Measurements from ENCODE around the gene MMP24.

The MMP24 gene

DNA sequence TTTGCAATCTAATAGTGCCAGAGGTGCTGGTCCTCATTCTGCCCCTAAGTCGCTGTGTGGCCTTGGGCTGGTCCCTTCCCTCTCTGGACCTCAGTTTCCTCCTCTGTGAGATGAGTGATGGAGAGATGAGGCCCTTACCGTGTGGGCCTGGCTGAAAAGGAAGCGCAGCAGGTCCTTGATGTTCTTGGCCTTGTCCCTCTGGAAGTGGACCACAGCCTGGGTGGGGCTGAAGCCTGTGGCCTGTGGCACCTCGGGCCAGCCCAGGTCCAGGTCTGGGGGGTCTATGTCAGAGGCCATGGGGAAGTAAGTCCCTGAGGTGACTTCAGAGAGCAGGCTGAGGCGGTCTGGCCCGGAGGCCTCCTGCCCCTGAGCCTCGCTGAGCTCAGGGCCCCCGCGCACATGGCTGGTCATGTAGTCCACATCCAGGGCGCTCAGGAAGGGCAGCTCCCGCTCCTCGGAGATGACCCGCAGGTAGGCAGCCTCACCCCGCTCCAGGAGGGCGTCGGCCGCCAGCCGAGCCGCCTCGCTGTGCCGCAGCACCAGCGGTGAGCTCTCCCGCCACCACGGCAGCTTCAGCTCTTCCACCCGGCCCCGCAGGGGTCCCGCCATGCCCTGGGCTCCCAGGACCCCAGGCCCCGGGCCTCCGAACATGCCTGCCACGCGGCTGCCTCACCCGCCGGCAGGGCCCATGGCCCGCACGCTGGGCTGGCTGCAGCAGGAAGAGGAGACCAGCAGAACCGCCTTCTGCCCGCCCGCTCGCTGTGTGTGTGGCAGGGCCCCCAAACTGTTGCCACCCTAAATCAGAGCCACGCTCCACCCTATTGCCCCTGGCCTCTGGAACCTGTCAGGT, 65.4 kb downstream of the MMP24 start, which contains the start of gene FAM83C:
FAM83C (minus strand) TSS at position 772 of the 850 bp plus-strand sequence; CDS start at position 651, 121 bp downstream.
- TF ChIP-seq, protein P1, sequence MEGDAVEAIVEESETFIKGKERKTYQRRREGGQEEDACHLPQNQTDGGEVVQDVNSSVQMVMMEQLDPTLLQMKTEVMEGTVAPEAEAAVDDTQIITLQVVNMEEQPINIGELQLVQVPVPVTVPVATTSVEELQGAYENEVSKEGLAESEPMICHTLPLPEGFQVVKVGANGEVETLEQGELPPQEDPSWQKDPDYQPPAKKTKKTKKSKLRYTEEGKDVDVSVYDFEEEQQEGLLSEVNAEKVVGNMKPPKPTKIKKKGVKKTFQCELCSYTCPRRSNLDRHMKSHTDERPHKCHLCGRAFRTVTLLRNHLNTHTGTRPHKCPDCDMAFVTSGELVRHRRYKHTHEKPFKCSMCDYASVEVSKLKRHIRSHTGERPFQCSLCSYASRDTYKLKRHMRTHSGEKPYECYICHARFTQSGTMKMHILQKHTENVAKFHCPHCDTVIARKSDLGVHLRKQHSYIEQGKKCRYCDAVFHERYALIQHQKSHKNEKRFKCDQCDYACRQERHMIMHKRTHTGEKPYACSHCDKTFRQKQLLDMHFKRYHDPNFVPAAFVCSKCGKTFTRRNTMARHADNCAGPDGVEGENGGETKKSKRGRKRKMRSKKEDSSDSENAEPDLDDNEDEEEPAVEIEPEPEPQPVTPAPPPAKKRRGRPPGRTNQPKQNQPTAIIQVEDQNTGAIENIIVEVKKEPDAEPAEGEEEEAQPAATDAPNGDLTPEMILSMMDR (IDR thresholded peaks at IDR 0.05; ENCODE audit: low read length) = no peak
- TF ChIP-seq EZH2 (IDR thresholded peaks at IDR 0.05; ENCODE audit: borderline replicate concordance, low read length) = no peak
- Histone ChIP-seq H4K20me1 (ENCODE audit: insufficient read depth, low read length) (no peaks in the 10 kb centered on the region), H3K4me2 (ENCODE audit: low read length) (no peak within 1 kb of the TSS), H3K4me3 (ENCODE audit: low read depth, low read length, poor library complexity, severe bottlenecking) (no peak within 1 kb of the TSS), H3F3A (ENCODE audit: insufficient read depth, low read length) (no peaks in the 10 kb centered on the region), H3K79me2 (ENCODE audit: insufficient read depth, low read length) (no peaks in the 10 kb centered on the region), H3K27me3 (ENCODE audit: insufficient read depth, low read length) (peaks cover 4% of the 10 kb centered on the region), H3K9me2 (ENCODE audit: low read depth, low read length) (no peaks in the 10 kb centered on the region), H3K36me3 (ENCODE audit: insufficient read depth, low read length) (no peaks in the 10 kb centered on the region), H3K4me1 (ENCODE audit: insufficient read depth, low read length, severe bottlenecking) (no peaks in the 10 kb centered on the region), H3K27ac (ENCODE audit: low read depth, low read length, poor library complexity, severe bottlenecking) (no peak within 1 kb of the TSS), H2AFZ (ENCODE audit: low read length) (no peak within 1 kb of the TSS), H3K9me3 (ENCODE audit: low read length) (no peaks in the 10 kb centered on the region), H3K9ac (ENCODE audit: low read length) (no peak within 1 kb of the TSS)

DNA sequence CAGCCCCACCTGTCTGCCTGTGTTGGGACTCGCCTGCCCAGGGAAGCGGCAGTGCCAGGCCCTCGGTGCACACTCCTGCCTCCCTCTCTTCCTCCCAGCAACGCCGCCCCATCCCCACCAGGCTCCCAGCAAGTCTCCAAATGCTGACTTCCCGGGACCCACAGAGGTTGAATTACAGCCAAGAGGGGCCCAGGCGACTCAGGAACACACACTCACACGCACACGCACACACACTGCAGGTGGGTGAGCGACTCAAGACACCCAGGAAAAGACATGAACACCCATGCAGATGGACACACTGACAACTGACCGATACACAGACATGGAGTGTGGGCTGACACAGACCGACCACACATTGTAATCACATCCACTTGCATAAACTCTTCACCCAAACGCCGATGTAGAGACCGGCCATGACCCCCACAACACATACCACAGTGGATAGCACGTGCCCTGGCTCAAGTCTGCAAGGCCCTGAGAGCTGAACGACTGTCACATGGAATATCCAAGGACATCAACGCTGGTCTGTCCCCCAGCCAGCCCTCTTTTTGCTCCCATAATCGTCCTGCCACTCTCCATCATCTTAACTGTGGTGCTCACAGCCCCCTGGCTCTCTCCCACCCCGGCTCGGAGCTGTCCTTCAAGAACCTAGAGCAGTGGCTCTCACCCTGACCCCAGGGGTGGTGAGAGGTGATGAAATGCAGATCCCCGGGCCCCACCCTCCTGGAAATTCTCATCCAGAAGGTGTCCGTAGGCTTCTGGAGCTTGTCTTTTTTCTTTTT, 66.2 kb downstream of the MMP24 start:
- H3K9me2 ChIP-seq (ENCODE audit: low read depth, low read length) = no peaks in the 10 kb centered on the region
- H3K4me1 ChIP-seq (ENCODE audit: insufficient read depth, low read length, severe bottlenecking) = no peaks in the 10 kb centered on the region
- H3F3A ChIP-seq (ENCODE audit: insufficient read depth, low read length) = no peaks in the 10 kb centered on the region
- H3K4me2 ChIP-seq (ENCODE audit: low read length) = no peak overlapping the region
- no peaks in the 10 kb centered on the region for H3K79me2 ChIP-seq (ENCODE audit: insufficient read depth, low read length)
- no peak overlapping the region for H3K27ac ChIP-seq (ENCODE audit: low read depth, low read length, poor library complexity, severe bottlenecking)
- H2AFZ ChIP-seq (ENCODE audit: low read length) = no peak overlapping the region
- H3K4me3 ChIP-seq (ENCODE audit: low read depth, low read length, poor library complexity, severe bottlenecking) = no peak overlapping the region
- no peaks in the 10 kb centered on the region for H3K36me3 ChIP-seq (ENCODE audit: insufficient read depth, low read length)
- no peak for TF ChIP-seq EZH2 (IDR thresholded peaks at IDR 0.05; ENCODE audit: borderline replicate concordance, low read length)
- TF ChIP-seq, protein P1 (IDR thresholded peaks at IDR 0.05; ENCODE audit: low read length) = no peak
- H4K20me1 ChIP-seq (ENCODE audit: insufficient read depth, low read length) = no peaks in the 10 kb centered on the region
- H3K9me3 ChIP-seq (ENCODE audit: low read length) = no peaks in the 10 kb centered on the region
- H3K27me3 ChIP-seq (ENCODE audit: insufficient read depth, low read length) = peaks cover 4% of the 10 kb centered on the region
- no peak overlapping the region for H3K9ac ChIP-seq (ENCODE audit: low read length)

DNA sequence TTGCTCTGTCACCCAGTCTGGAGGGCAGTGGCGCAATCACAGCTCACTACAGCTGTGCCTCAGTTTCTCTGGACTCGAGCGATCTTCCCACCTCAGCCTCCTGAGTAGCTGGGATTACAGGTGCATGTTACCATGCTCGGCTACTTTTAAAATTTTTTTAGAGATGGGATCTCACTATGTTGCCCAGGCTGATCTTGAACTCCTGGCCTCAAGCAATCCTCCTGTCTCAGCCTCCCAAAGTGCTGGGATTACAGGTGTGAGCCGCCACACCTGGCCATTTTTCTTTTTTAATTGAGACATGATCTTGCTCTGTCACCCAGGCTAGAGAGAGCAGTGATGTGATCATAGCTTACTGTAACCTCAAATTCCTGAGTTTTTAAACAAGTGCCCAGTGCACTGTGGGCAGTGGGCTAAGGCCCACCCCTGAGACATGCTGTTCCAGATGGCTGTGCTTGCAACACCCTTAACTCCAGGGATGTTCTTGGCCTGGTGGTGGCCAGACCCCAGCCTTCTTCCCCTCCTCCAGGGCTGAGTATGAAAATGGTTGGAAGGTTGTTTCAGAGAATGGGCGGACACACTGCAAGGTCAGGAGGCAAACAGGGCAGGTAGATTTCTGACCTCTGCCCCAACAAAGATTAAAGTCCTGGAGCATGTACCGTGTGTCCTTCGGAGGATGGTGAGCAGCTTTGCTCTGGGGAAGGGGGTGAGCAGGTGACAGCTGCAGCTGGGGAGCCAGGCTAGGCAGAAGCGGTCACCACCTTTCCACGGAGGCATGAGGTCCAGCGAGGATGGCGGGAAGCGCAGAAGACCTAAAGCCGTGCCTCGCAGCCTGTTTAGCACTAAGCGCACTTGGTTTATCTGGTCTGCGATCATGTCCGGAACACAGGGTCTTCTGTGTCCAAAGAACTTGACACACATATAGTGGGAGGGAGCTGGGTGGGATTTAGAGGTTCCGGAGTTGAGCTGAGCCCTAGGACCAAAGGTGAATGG, 67.1 kb downstream of the MMP24 start:
- Histone ChIP-seq H4K20me1 (ENCODE audit: insufficient read depth, low read length) (no peaks in the 10 kb centered on the region), H3K4me2 (ENCODE audit: low read length) (no peak overlapping the region), H3K27me3 (ENCODE audit: insufficient read depth, low read length) (peaks cover 4% of the 10 kb centered on the region), H3F3A (ENCODE audit: insufficient read depth, low read length) (no peaks in the 10 kb centered on the region), H3K4me3 (ENCODE audit: low read depth, low read length, poor library complexity, severe bottlenecking) (no peak overlapping the region), H3K79me2 (ENCODE audit: insufficient read depth, low read length) (no peaks in the 10 kb centered on the region), H3K9me2 (ENCODE audit: low read depth, low read length) (no peaks in the 10 kb centered on the region), H2AFZ (ENCODE audit: low read length) (no peak overlapping the region), H3K9me3 (ENCODE audit: low read length) (no peaks in the 10 kb centered on the region), H3K27ac (ENCODE audit: low read depth, low read length, poor library complexity, severe bottlenecking) (no peak overlapping the region), H3K36me3 (ENCODE audit: insufficient read depth, low read length) (no peaks in the 10 kb centered on the region), H3K9ac (ENCODE audit: low read length) (no peak overlapping the region), H3K4me1 (ENCODE audit: insufficient read depth, low read length, severe bottlenecking) (no peaks in the 10 kb centered on the region)
- no peak for TF ChIP-seq EZH2 (IDR thresholded peaks at IDR 0.05; ENCODE audit: borderline replicate concordance, low read length)
- TF ChIP-seq, protein P1 (IDR thresholded peaks at IDR 0.05; ENCODE audit: low read length) = no peak

All from OCI-LY1 (cell line).